ENCODE measurements around the gene SLC7A7.
"Not testable (repeated sequence)": the region's sequence is repeated elsewhere in the genome, so short reads cannot be mapped to it uniquely, and the experiment has no call there.

SLC7A7 gene

DNA sequence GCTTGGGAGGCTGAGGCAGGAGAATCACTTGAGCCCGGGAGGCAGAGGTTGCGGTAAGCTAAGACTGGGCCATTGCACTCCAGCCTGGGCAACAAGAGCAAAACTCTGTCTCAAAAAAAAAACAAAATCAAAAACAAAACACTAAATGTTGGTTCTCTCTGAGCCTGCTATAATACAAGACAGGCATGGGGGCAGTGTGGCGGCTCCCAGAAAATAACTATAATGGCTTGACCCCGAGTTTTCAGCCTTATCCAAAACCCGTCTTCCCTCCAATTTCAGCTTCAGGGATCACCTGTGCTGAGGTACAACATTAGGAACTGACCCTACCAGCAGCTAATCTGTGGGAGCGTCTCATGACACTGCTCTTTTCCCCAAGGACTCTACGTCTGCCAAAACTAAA is 862 bp downstream of the SLC7A7 start:
- H3K27ac Mint-ChIP-seq: no peak overlapping the region
- no peaks in the 10 kb centered on the region for H3K36me3 Mint-ChIP-seq (ENCODE audit: low read depth)
- H3K27me3 Mint-ChIP-seq: no peaks in the 10 kb centered on the region
- H3K4me3 Mint-ChIP-seq: no peak overlapping the region
- peaks cover 14% of the 10 kb centered on the region for H3K4me1 Mint-ChIP-seq (ENCODE audit: low read depth)
- no peaks in the 10 kb centered on the region for H3K9me3 Mint-ChIP-seq
- DNase-seq: no peak

DNA sequence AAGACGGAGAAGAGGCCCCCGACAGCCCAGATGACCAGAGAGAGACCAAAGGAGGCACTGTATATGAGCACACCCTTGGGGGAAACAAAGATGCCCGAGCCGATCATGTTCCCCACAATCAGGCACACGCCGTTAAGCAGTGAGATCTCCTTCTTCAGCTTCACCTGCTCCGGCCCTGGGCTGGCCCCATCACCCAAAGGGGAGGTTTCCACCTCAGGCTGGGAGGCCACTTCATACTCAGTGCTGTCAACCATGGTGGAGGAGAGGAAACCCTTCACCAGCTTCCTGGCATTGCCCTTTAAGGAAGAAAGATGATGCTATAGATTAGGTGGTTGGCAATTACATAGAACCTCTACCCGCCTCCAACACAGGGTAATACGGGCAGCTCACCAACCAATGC is 2.1 kb downstream of the SLC7A7 start:
- Mint-ChIP-seq H3K4me1 (ENCODE audit: low read depth) (peaks cover 8% of the 10 kb centered on the region), H3K4me3 (no peak overlapping the region), H3K9me3 (no peaks in the 10 kb centered on the region), H3K27me3 (no peaks in the 10 kb centered on the region), H3K36me3 (ENCODE audit: low read depth) (no peaks in the 10 kb centered on the region), H3K27ac (no peak overlapping the region)
- DNase-seq: no peak

DNA sequence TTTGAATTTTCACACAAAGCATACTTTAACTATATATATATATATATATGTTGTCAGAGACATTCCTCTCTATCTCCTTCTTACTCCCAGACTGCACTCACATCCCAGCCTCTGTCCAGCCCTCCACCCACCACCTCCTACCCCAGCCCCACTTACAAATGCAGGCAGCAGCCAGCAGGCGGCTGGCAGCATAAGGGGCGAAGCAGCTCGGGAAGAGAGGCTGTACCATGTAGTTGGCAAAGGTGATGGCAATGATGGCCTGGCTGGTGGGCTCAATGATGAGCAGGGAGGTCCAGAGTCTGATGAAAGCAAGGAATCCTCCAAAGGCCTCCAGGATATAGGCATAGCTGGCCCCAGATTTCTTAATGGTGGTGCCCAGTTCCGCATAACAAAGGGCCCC is 2.5 kb downstream of the SLC7A7 start:
- Mint-ChIP-seq H3K4me1 (ENCODE audit: low read depth) (peaks cover 8% of the 10 kb centered on the region), H3K9me3 (no peaks in the 10 kb centered on the region), H3K36me3 (ENCODE audit: low read depth) (no peaks in the 10 kb centered on the region), H3K4me3 (no peak overlapping the region), H3K27ac (no peak overlapping the region), H3K27me3 (no peaks in the 10 kb centered on the region)
- no peak for DNase-seq

DNA sequence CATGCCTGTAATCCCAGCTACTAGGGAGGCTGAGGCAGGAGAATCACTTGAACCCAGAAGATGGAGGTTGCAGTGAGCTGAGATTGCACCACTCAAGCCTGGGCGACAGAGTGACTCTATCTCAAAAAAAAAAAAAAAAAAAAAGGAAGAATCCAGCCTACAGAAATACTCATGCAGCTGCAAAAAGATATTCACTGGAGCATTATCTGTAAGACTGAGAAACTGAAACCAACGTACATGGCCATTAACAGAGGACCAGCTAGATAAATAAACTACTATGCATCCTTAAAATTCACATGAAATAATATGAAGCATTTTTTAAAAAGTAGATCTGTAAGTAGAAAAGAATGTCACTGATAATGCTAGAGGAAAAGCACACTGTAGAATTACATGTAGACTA is 3.5 kb downstream of the SLC7A7 start:
- no peak overlapping the region for H3K4me3 Mint-ChIP-seq
- no peaks in the 10 kb centered on the region for H3K36me3 Mint-ChIP-seq (ENCODE audit: low read depth)
- no peak for DNase-seq
- H3K27me3 Mint-ChIP-seq: no peaks in the 10 kb centered on the region
- H3K4me1 Mint-ChIP-seq (ENCODE audit: low read depth): peaks cover 8% of the 10 kb centered on the region
- no peaks in the 10 kb centered on the region for H3K9me3 Mint-ChIP-seq
- H3K27ac Mint-ChIP-seq: no peak overlapping the region

DNA sequence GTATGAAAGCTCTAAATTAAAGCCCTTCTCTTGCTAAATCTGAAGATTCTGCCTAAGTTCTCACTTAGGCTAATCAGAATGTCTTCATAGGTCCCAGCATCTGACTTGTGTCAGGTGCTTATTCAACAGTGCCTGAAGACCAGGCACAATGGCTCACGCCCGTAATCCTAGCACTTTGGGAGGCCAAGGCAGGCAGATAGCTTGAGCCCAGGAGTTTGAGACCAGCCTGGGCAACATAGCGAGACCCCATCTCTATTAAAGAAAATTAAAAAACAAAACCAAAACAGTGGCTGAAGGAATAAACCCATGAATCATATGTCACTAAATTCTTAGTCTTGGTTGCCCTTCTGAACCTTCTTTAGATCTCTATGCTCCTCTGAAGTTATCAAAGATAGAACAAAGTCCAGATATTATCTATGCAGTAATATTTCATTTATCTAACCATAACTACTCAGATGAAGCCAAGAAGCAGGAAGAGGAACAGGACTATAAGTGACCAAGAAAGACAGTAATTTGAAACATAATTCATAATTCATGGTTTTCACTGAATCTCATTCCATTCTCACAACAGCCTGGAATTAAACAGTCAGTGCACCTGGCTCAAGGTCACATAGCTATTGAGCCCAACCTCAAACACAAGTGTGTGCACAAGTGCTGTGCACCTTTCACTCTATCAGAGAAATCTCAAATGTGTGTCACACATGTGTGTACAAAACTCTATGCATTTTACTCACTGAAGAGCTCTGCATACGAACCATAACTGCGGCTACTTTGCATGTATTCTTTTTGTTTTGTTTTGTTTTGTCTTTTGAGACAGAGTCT is 6.6 kb downstream of the SLC7A7 start:
- no peak for DNase-seq
- H3K4me3 Mint-ChIP-seq: no peak overlapping the region
- no peak overlapping the region for H3K27ac Mint-ChIP-seq
- H3K4me1 Mint-ChIP-seq (ENCODE audit: low read depth): peaks cover 2% of the 10 kb centered on the region
- H3K9me3 Mint-ChIP-seq: no peaks in the 10 kb centered on the region
- H3K36me3 Mint-ChIP-seq (ENCODE audit: low read depth): no peaks in the 10 kb centered on the region
- no peaks in the 10 kb centered on the region for H3K27me3 Mint-ChIP-seq

DNA sequence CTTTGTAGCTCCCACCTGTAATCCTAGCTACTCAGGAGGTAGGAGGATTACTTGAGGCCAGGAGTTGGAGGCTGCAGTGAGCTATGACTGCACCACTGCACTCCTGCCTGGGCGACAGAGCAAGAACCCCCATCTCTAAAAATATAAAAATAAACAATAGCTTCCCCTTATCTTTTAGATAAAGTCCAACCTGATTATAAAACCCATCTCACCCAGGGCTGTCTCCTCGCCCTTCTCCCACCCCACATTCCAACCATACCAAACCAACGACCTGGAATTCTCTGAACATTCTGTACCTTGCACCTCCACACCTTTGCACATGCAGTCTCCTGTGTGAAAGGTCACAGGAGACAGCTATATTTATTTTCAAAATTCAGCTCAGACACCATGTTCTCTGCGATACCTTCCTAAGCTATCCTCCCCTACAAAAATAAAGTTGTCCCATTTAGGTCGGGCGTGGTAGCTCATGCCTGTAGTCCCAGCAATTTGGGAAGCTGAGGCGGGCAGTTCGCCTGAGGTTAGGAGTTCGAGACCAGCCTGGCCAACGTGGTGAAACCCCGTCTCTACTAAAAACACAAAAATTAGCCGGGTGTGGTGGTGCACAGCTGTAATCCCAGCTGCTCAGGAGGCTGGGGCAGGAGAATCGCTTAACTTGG is 7.7 kb downstream of the SLC7A7 start:
- Mint-ChIP-seq H3K27ac (no peak overlapping the region), H3K4me3 (no peak overlapping the region), H3K27me3 (no peaks in the 10 kb centered on the region), H3K36me3 (ENCODE audit: low read depth) (no peaks in the 10 kb centered on the region), H3K9me3 (no peaks in the 10 kb centered on the region), H3K4me1 (ENCODE audit: low read depth) (peaks cover 2% of the 10 kb centered on the region)
- DNase-seq: no peak

DNA sequence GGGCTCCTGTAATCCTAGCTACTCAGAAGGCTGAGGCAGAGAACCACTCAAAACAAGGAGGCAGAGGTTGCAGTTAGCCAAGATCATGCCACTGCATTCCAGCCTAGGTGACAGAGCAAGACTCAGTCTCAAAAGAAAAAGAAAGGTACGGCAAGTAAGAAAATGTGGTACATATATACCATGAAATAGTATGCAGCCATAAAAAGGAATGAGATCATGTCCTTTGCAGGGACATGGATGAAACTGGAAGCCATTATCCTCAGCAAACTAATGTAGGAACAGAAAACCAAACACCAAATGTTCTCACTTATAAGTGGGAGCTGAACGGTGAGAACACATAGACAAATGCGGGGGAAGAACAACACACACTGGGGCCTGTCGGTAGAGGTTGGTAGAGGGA is 10.0 kb downstream of the SLC7A7 start:
- H3K4me1 Mint-ChIP-seq (ENCODE audit: low read depth); H3K4me3 Mint-ChIP-seq; H3K27ac Mint-ChIP-seq; H3K27me3 Mint-ChIP-seq; H3K36me3 Mint-ChIP-seq (ENCODE audit: low read depth); DNase-seq; H3K9me3 Mint-ChIP-seq: not testable (repeated sequence)

DNA sequence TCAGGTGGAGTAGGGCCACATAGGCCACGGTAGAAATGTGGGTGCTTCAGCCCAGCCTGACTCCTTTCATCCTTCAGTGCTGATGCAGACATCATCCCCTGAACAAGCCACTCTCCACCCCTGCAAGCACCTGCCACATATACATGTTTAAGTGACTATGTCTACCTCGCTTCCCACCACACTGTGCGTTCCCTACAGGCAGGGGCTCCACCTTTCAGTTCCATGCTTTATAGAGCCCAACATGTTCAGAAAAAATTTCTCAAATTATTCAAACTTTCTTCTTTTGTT is 11.6 kb downstream of the SLC7A7 start:
- no peak overlapping the region for H3K4me3 Mint-ChIP-seq
- H3K4me1 Mint-ChIP-seq (ENCODE audit: low read depth): no peaks in the 10 kb centered on the region

DNA sequence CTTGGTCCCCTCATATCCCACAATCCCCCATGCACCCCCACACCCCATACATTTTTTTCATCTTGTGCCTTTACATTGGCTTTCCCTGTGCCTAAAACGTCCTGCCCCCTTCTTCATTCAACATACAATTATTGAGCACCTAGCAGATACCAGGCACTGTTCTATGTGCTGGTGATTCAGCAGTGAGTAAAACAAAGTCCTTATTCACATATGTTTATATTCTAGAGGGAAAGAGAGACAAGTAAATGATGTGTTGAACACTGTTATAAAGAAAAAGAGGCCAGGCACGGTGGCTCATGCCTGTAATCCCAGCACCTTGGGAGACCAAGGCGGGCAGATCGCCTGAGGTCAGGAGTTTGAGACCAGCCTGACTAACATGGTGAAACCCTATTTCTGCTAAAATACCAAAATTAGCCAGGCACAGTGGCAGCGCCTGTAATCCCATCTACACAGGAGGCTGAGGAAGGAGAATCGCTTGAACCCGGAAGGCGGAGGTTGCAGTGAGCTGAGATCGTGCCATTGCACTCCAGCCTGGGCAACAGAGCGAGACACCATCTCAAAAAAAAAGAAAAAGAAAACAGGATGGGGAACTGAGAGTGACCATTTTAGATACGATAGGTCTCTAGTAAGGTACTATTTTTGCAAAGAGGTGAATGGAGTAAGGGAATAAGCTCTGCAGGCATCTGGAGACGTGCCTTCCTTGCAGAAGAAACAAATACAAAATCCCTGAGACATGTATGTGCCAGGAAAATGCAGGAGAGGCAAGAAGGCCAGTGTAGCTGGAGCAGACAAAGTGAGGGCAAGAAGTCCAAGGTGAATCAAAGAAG is 12.2 kb downstream of the SLC7A7 start:
- H3K27ac Mint-ChIP-seq: no peak overlapping the region
- peaks cover 20% of the 10 kb centered on the region for H3K27me3 Mint-ChIP-seq
- H3K9me3 Mint-ChIP-seq: no peaks in the 10 kb centered on the region
- no peak overlapping the region for H3K4me3 Mint-ChIP-seq
- DNase-seq: no peak
- H3K36me3 Mint-ChIP-seq (ENCODE audit: low read depth): no peaks in the 10 kb centered on the region
- no peaks in the 10 kb centered on the region for H3K4me1 Mint-ChIP-seq (ENCODE audit: low read depth)

More for the DNA sequence above, 11.6 kb downstream of the SLC7A7 start:
- Mint-ChIP-seq H3K36me3 (ENCODE audit: low read depth) (no peaks in the 10 kb centered on the region), H3K9me3 (no peaks in the 10 kb centered on the region), H3K27ac (no peak overlapping the region), H3K27me3 (peaks cover 18% of the 10 kb centered on the region)
- DNase-seq: no peak

DNA sequence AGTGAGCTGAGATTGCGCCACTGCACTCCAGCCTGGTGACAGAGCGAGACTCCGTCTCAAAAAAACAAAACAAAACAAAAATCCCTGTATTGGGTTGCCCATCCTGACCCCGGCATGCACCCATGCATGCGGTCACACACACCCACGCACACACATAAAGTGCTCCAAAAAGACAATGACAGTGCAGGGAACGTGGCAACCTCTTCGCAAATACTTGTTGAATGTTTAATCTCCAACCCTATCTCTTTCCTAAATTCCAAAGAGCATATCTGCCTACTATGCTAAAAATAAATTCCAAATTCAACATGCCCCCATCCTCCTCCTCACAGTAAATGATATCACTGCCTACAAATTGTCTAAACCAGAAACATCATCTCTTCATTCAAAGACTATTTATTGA is 13.5 kb downstream of the SLC7A7 start:
- Mint-ChIP-seq H3K27ac (no peak overlapping the region), H3K27me3 (peaks cover 25% of the 10 kb centered on the region), H3K4me3 (no peak overlapping the region), H3K4me1 (ENCODE audit: low read depth) (no peaks in the 10 kb centered on the region), H3K9me3 (no peaks in the 10 kb centered on the region), H3K36me3 (ENCODE audit: low read depth) (no peaks in the 10 kb centered on the region)
- DNase-seq: no peak

DNA sequence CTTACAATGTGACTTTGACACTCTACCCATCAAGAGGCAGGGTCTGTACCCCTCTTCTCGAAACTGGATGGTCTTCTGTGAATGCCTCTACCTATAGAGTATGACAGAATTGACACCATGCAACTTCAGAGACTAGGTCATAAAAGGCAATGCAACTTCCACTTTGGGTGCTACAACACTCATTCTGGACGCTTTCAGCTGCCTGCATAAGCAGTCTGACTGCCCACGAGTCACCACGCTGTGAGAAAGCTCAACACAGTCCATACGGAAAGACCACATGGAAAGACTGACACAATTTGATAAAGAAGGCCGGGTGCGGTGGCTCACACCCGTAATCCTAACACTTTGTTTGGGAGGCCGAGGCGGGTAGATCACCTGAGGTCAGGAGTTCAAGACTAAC is 14.9 kb downstream of the SLC7A7 start:
- H3K36me3 Mint-ChIP-seq (ENCODE audit: low read depth): no peaks in the 10 kb centered on the region
- no peaks in the 10 kb centered on the region for H3K9me3 Mint-ChIP-seq
- H3K4me1 Mint-ChIP-seq (ENCODE audit: low read depth): no peaks in the 10 kb centered on the region
- no peak for DNase-seq
- peaks cover 34% of the 10 kb centered on the region for H3K27me3 Mint-ChIP-seq
- H3K4me3 Mint-ChIP-seq: no peak overlapping the region
- H3K27ac Mint-ChIP-seq: no peak overlapping the region

DNA sequence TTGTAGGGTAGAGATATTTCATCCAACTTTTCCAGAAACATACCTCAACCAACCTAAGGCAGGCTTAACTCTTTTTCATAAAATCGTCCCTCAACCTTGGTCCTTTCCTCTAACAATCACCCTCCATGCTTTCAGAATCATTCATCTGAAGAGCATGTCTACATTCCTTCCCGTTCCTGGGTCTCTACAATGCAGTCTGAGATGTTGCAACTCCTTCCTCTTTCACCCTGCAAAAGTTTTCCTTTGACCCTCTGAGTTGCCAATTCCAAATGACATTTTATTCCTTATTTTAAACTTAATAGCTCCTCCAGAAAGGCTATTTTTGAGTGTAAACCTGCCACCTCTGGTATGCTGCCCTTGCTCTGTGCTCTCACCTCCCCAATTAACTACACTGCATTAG is 16.7 kb downstream of the SLC7A7 start:
- H3K36me3 Mint-ChIP-seq (ENCODE audit: low read depth): no peaks in the 10 kb centered on the region
- no peaks in the 10 kb centered on the region for H3K9me3 Mint-ChIP-seq
- no peak overlapping the region for H3K27ac Mint-ChIP-seq
- no peak for DNase-seq
- no peak overlapping the region for H3K4me3 Mint-ChIP-seq
- H3K27me3 Mint-ChIP-seq: peaks cover 34% of the 10 kb centered on the region
- H3K4me1 Mint-ChIP-seq (ENCODE audit: low read depth): no peaks in the 10 kb centered on the region

DNA sequence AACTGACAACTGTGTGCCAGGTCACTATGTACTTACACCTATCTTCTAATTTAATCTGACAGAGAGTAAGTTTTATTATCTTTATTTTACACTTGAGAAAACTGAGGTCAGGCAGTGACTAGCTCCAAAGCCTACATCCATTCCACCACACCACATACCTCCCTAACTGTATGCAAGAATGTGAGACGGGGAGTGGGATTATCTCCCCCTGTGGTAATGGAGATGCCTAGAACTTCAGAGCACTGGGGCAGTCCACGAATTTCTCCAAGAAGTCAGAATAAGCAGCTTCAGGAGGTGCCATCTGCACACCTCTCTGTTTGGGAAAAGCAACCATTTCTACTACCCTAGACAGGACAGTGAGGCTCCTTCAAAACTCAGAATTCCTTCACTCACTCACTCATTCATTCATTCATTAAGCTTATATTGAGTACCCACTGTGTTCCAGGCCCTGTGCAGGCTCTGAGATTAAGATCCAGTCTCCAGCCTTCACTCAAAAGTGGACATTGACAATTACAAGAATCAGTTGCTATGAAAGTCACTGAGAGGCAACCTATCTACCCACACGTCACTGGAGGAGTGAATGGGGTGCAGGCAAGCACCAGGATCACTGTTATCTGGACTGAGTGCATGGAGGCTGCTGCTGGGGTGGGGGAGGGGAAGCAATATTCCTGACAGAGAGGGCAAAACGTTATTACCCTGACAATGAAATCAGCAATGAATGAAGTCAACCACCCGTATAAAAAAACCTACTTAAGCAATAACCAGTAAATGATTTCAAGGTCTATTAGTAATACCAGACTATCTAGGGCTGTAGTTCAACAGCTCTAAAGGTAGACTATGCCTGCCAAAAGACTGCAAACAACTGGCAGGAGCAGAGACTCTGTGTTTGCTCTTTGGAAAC is 18.0 kb downstream of the SLC7A7 start:
- DNase-seq: no peak
- H3K4me1 Mint-ChIP-seq (ENCODE audit: low read depth): no peaks in the 10 kb centered on the region
- H3K36me3 Mint-ChIP-seq (ENCODE audit: low read depth): no peaks in the 10 kb centered on the region
- no peak overlapping the region for H3K4me3 Mint-ChIP-seq
- no peak overlapping the region for H3K27ac Mint-ChIP-seq
- no peaks in the 10 kb centered on the region for H3K9me3 Mint-ChIP-seq
- H3K27me3 Mint-ChIP-seq: peaks cover 34% of the 10 kb centered on the region

DNA sequence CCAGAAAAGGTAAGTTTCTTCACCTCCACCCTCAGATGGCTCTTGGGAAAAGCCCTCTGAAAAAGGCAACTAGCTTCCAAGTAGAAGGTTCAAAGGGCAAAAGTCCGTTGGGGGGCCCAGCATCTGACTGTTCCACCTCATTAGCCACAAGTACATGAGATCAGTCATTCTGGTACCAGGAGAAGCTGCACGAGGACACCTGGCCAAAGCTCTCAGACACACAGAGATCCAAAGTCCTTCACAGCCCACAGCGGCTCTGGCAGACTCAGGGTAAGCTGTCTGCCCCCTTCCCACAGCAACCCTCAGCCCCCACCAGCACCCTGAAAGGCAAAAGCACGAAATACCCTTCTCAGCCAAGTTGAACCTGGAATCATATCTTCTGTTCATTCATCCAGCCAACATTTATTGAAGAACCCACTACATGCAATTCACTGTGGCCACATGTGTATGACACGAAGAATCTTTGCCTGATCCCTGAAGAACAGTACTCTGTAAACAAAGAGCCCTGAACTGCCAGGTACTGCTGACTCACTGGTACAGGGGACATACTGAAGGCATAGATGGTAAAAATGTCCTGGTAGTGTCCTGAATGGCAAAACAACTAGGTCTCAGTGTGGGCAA is 19.0 kb downstream of the SLC7A7 start:
- DNase-seq: no peak

More for the DNA sequence above, 19.0 kb downstream of the SLC7A7 start:
- no peaks in the 10 kb centered on the region for H3K36me3 Mint-ChIP-seq (ENCODE audit: low read depth)
- no peak overlapping the region for H3K27ac Mint-ChIP-seq
- no peaks in the 10 kb centered on the region for H3K4me1 Mint-ChIP-seq (ENCODE audit: low read depth)
- no peak overlapping the region for H3K4me3 Mint-ChIP-seq
- H3K27me3 Mint-ChIP-seq: peaks cover 31% of the 10 kb centered on the region
- H3K9me3 Mint-ChIP-seq: no peaks in the 10 kb centered on the region
